HG03520 (cell line): ENCODE measurements around the gene KDM4B.

Experiments used
- ATAC-seq: cut with Tn5 transposase; IDR thresholded peaks from one replicate; pipeline ENCODE4 v1.9.1; 2021; ENCODE audit warnings: mild to moderate bottlenecking, moderate library complexity; ENCODE audit not compliant: unreplicated experiment

The KDM4B gene

GRCh38 chr19:5048091-5048726, 79.3 kb downstream of the KDM4B start:
- no peak for ATAC-seq

GRCh38 chr19:5048727-5049553, 80.0 kb downstream of the KDM4B start:
- no peak for ATAC-seq

- no peak for ATAC-seq
Measured at GRCh38 chr19:5049561-5049960, 80.6 kb downstream of the KDM4B start.

GRCh38 chr19:5050067-5050656, 81.2 kb downstream of the KDM4B start:
- ATAC-seq = no peak

- no peak for ATAC-seq
Measured at GRCh38 chr19:5050905-5051304, 82.0 kb downstream of the KDM4B start.

- ATAC-seq = no peak
Measured at GRCh38 chr19:5051619-5052018, 82.7 kb downstream of the KDM4B start.

GRCh38 chr19:5052515-5052914, 83.6 kb downstream of the KDM4B start:
- ATAC-seq = no peak

GRCh38 chr19:5052945-5053485, 84.1 kb downstream of the KDM4B start:
- ATAC-seq = no peak

GRCh38 chr19:5053661-5054060, 84.7 kb downstream of the KDM4B start:
- ATAC-seq = no peak

- ATAC-seq = no peak
Measured at GRCh38 chr19:5054551-5055456, 85.9 kb downstream of the KDM4B start.

GRCh38 chr19:5055457-5055776, 86.5 kb downstream of the KDM4B start:
- no peak for ATAC-seq

- no peak for ATAC-seq
Measured at GRCh38 chr19:5057860-5058259, 88.9 kb downstream of the KDM4B start.

- ATAC-seq = no peak
Measured at GRCh38 chr19:5058521-5059212, 89.8 kb downstream of the KDM4B start.

- no peak for ATAC-seq
Measured at GRCh38 chr19:5059213-5059574, 90.3 kb downstream of the KDM4B start.

GRCh38 chr19:5059793-5060192, 90.9 kb downstream of the KDM4B start:
- no peak for ATAC-seq

- ATAC-seq = no peak
Measured at GRCh38 chr19:5062195-5062594, 93.3 kb downstream of the KDM4B start.

GRCh38 chr19:5062799-5063198, 93.9 kb downstream of the KDM4B start:
- no peak for ATAC-seq

GRCh38 chr19:5063873-5064645, 95.1 kb downstream of the KDM4B start:
- ATAC-seq = no peak

GRCh38 chr19:5064896-5065295, 96.0 kb downstream of the KDM4B start:
- ATAC-seq = no peak

- ATAC-seq = no peak
Measured at GRCh38 chr19:5065663-5066093, 96.8 kb downstream of the KDM4B start.
